Keratinocyte (primary cell): Measurements from ENCODE around the gene AVPR2.

ENCODE experiments used
- EZH2 ChIP-seq: IDR thresholded peaks from one replicate; pipeline ENCODE4 v1.6.1; 2012; ENCODE audit warnings: inconsistent platforms, mild to moderate bottlenecking, low read length, moderate library complexity
- TF ChIP-seq, protein P1 (sequence below), 3 experiments: IDR thresholded peaks in 1 of 3; conservative IDR thresholded peaks in 1 of 3; optimal IDR thresholded peaks in 1 of 3; 2 replicates in 2 of 3; 3 replicates in 1 of 3; pipeline versions ENCODE3 to v1.5.1; 2011; ENCODE audit warnings: low read length in 3 of 3, mild to moderate bottlenecking in 3 of 3, moderate library complexity in 2 of 3, control low read depth in 1 of 3, inconsistent platforms in 1 of 3; ENCODE audit not compliant: insufficient read depth in 2 of 3; ENCODE audit errors: extremely low read depth in 1 of 3

DNA sequence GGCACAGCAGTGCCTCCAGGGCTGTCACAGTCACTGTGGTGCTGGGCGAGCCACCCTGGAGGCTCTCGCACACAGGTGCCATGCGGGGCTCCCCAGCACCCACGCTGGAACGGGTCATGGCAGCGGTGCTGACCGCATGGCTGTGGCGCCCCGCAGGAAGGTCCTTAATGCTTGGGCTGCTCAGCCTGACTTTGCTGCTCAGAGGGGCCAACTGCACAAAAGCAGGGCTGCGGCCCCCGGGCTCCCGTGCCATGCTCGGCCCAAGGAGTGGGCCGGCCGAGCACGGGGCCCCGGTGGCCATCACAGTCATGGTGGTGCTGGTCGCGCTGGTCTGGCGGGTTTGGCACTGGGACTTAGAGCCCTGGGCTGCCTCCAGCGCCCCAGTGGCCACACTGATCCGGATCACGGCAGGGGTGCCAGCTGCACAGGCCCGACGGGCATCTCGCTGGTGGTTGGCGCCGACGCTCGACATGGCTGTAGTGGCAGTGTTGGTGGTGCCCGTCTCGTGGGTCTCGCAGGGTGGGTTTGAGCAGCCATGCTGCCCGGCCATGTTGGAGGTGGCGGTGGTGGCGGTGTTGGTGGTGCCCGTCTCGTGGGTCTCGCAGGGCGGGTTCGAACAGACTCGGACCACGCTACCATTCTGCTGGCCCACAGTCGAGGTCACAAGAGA lies 50.2 kb downstream of the AVPR2 start:
- TF ChIP-seq, protein P1, sequence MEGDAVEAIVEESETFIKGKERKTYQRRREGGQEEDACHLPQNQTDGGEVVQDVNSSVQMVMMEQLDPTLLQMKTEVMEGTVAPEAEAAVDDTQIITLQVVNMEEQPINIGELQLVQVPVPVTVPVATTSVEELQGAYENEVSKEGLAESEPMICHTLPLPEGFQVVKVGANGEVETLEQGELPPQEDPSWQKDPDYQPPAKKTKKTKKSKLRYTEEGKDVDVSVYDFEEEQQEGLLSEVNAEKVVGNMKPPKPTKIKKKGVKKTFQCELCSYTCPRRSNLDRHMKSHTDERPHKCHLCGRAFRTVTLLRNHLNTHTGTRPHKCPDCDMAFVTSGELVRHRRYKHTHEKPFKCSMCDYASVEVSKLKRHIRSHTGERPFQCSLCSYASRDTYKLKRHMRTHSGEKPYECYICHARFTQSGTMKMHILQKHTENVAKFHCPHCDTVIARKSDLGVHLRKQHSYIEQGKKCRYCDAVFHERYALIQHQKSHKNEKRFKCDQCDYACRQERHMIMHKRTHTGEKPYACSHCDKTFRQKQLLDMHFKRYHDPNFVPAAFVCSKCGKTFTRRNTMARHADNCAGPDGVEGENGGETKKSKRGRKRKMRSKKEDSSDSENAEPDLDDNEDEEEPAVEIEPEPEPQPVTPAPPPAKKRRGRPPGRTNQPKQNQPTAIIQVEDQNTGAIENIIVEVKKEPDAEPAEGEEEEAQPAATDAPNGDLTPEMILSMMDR (optimal IDR thresholded peaks at IDR 0.05 in 1 of 3, IDR thresholded peaks at IDR 0.05 in 1 of 3, conservative IDR thresholded peaks at IDR 0.05 in 1 of 3; ENCODE audit: extremely low read depth in 1 of 3, insufficient read depth in 2 of 3, low read length in 3 of 3) = no peak
- no peak for TF ChIP-seq EZH2
